Transverse colon (tissue), 3 donors: ENCODE measurements around the gene FOXP1.

Experiments
- EP300 ChIP-seq: sonication (generic); formaldehyde crosslinking; IDR thresholded peaks from one replicate; pipeline ENCODE4 v1.6.1; 2017; ENCODE audit warnings: antibody characterized with exemption, low read depth
- TF ChIP-seq, protein P1 (sequence below), 5 experiments: fragments of 200-600 bp in 3 of 5; fragments of 450-650 bp in 2 of 5; sonication (generic) in 3 of 5; IDR thresholded peaks; 1 replicate in 2 of 5; 2 replicates in 3 of 5; pipeline ENCODE4 v1.5.1; 2016 to 2017; ENCODE audit warnings: antibody characterized with exemption in 5 of 5, inconsistent platforms in 3 of 5, mild to moderate bottlenecking in 2 of 5, moderate library complexity in 1 of 5

DNA sequence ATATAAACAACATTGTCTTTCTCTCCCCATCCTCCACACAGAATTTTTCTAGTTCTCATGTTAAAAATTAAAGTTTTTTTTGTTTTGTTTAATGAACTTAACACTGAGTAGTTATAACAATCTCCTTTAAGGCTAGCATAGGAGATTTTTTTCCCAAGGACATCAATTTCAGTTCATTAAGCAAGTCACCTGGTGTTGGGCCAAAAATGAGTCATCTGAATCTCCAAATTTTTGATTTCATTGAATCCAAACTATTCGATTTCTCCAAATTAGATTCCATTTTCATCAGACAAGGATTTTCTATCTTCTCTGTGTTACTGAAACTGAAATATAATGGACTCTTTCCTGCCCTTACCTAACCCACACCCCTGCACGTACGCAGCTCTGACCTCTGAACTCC lies 639.6 kb downstream of the FOXP1 start:
- TF ChIP-seq EP300, result no peak
- TF ChIP-seq, protein P1, sequence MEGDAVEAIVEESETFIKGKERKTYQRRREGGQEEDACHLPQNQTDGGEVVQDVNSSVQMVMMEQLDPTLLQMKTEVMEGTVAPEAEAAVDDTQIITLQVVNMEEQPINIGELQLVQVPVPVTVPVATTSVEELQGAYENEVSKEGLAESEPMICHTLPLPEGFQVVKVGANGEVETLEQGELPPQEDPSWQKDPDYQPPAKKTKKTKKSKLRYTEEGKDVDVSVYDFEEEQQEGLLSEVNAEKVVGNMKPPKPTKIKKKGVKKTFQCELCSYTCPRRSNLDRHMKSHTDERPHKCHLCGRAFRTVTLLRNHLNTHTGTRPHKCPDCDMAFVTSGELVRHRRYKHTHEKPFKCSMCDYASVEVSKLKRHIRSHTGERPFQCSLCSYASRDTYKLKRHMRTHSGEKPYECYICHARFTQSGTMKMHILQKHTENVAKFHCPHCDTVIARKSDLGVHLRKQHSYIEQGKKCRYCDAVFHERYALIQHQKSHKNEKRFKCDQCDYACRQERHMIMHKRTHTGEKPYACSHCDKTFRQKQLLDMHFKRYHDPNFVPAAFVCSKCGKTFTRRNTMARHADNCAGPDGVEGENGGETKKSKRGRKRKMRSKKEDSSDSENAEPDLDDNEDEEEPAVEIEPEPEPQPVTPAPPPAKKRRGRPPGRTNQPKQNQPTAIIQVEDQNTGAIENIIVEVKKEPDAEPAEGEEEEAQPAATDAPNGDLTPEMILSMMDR (IDR thresholded peaks at IDR 0.05), result no peak
